Keratinocyte (primary cell): Measurements from ENCODE around the gene LARGE1. TPM values are rescaled to one million over a fixed set of nuclear protein-coding genes. Genes with fewer than 3 reads are reported as not detected.

Source experiments
- DNase-seq: peaks from one replicate; pipeline ENCODE4 v3.0.0-alpha.2; 2011; ENCODE audit warnings: low read depth, missing footprints, low spot score
- FAIRE-seq: peaks from 2 replicates; lab custom pipeline; 2011; peaks lifted over from hg19 to GRCh38; lab: Jason Lieb, UNC
- H2AFZ ChIP-seq: 2 replicates; pipeline ENCODE4 v1.6.0; 2012; ENCODE audit warnings: low read length, control low read depth, inconsistent platforms; ENCODE audit not compliant: control insufficient read depth
- H3K27ac ChIP-seq: 2 replicates; pipeline ENCODE4 v1.5.1; 2011; ENCODE audit warnings: low read length; ENCODE audit not compliant: control insufficient read depth, insufficient read depth
- H3K27me3 ChIP-seq: 3 replicates; pipeline ENCODE4 v1.6.0; 2011; ENCODE audit warnings: low read length; ENCODE audit not compliant: control insufficient read depth, insufficient read depth; ENCODE audit errors: extremely low read depth
- H3K36me3 ChIP-seq, 2 experiments: 2 replicates in 1 of 2; 3 replicates in 1 of 2; pipeline ENCODE4 v1.5.1; 2011; ENCODE audit warnings: low read length in 2 of 2, mild to moderate bottlenecking in 1 of 2; ENCODE audit not compliant: control insufficient read depth in 2 of 2, insufficient read depth in 2 of 2; ENCODE audit errors: extremely low read depth in 1 of 2
- H3K4me1 ChIP-seq: 3 replicates; pipeline ENCODE4 v1.5.1; 2011; ENCODE audit warnings: low read length; ENCODE audit not compliant: control insufficient read depth, insufficient read depth; ENCODE audit errors: extremely low read depth
- H3K4me2 ChIP-seq: 3 replicates; pipeline ENCODE4 v1.6.0; 2011; ENCODE audit warnings: low read depth, low read length; ENCODE audit not compliant: control insufficient read depth, insufficient read depth; ENCODE audit errors: extremely low read depth
- H3K4me3 ChIP-seq, 3 experiments: fragments of 200-600 bp in 1 of 3; sonication (generic) in 1 of 3; 2 replicates in 2 of 3; 3 replicates in 1 of 3; pipeline ENCODE4 v1.5.1; 2011 to 2016; ENCODE audit warnings: low read length in 3 of 3, mild to moderate bottlenecking in 3 of 3, control low read depth in 2 of 3, inconsistent platforms in 1 of 3, low read depth in 1 of 3, mixed read lengths in 1 of 3, mixed run types in 1 of 3, moderate library complexity in 1 of 3; ENCODE audit not compliant: control insufficient read depth in 2 of 3, insufficient read depth in 2 of 3; ENCODE audit errors: extremely low read depth in 1 of 3
- H3K79me2 ChIP-seq: 2 replicates; pipeline ENCODE4 v1.6.0; 2012; ENCODE audit warnings: low read length; ENCODE audit not compliant: control insufficient read depth, insufficient read depth
- H3K9ac ChIP-seq: 3 replicates; pipeline ENCODE4 v1.6.0; 2011; ENCODE audit warnings: low read length; ENCODE audit not compliant: control insufficient read depth, insufficient read depth; ENCODE audit errors: extremely low read depth
- H3K9me1 ChIP-seq: 3 replicates; pipeline ENCODE4 v1.6.0; 2011; ENCODE audit warnings: low read length; ENCODE audit not compliant: control insufficient read depth, insufficient read depth; ENCODE audit errors: extremely low read depth
- H3K9me3 ChIP-seq: 2 replicates; pipeline ENCODE4 v1.5.1; 2012; ENCODE audit warnings: low read depth, low read length; ENCODE audit not compliant: control insufficient read depth
- H4K20me1 ChIP-seq: 3 replicates; pipeline ENCODE4 v1.6.0; 2011; ENCODE audit warnings: low read length; ENCODE audit not compliant: control insufficient read depth, insufficient read depth; ENCODE audit errors: extremely low read depth
- CTCF ChIP-seq, 3 experiments: IDR thresholded peaks in 1 of 3; conservative IDR thresholded peaks in 1 of 3; optimal IDR thresholded peaks in 1 of 3; 2 replicates in 2 of 3; 3 replicates in 1 of 3; pipeline versions ENCODE3 to v1.5.1; 2011; ENCODE audit warnings: low read length in 3 of 3, mild to moderate bottlenecking in 3 of 3, moderate library complexity in 2 of 3, control low read depth in 1 of 3, inconsistent platforms in 1 of 3; ENCODE audit not compliant: insufficient read depth in 2 of 3; ENCODE audit errors: extremely low read depth in 1 of 3
- EZH2 ChIP-seq: IDR thresholded peaks from one replicate; pipeline ENCODE4 v1.6.1; 2012; ENCODE audit warnings: inconsistent platforms, mild to moderate bottlenecking, low read length, moderate library complexity
- dilution Hi-C: fragments of 300-500 bp; cut with MboI; formaldehyde crosslinking; loops from one replicate; pipeline ENCODE4 v1.7.0; 2020; ENCODE audit warnings: low sequenced_read_pairs; ENCODE audit not compliant: extremely low pct_ligation_motif_present
- polyA plus RNA-seq, 5 experiments: library from polyadenylated mRNA; depleted of rRNA in 3 of 5; stranded (reverse) in 3 of 5; stranded (forward) in 1 of 5; unstranded in 1 of 5; fragments of >200 nt; gene quantifications; 1 replicate in 1 of 5; 2 replicates in 3 of 5; 3 replicates in 1 of 5; pipeline versions ENCODE4 v1.2.1 to v1.2.3, GENCODE V29; 2011 to 2012; ENCODE audit warnings: missing spikeins in 2 of 5, low read depth in 1 of 5, low replicate concordance in 1 of 5

The LARGE1 gene
- polyA plus RNA-seq, 1 donor (not counting 4 experiments of a cell fraction or from before 2014, with no cell fraction given) = 4.5 TPM

- Histone ChIP-seq H3K4me2 (no peak overlapping the region), H3K27me3 (no peaks in the 10 kb centered on the region), H4K20me1 (no peaks in the 10 kb centered on the region), H3K9me1 (no peaks in the 10 kb centered on the region), H3K9me3 (no peaks in the 10 kb centered on the region), H3K9ac (no peak overlapping the region), H3K27ac (no peak overlapping the region), H2AFZ (no peak overlapping the region), H3K36me3 (no peaks in the 10 kb centered on the region), H3K79me2 (no peaks in the 10 kb centered on the region), H3K4me1 (peaks cover 7% of the 10 kb centered on the region), H3K4me3 (no peak overlapping the region)
- dilution Hi-C loops = no loop called here
- TF ChIP-seq CTCF (optimal IDR thresholded peaks at IDR 0.05 in 1 of 3, IDR thresholded peaks at IDR 0.05 in 1 of 3, conservative IDR thresholded peaks at IDR 0.05 in 1 of 3; ENCODE audit: extremely low read depth in 1 of 3, insufficient read depth in 2 of 3, low read length in 3 of 3) (no peak), EZH2 (no peak)
- DNase-seq (no peak), FAIRE-seq (no peak)
Measured at GRCh38 chr22:33927752-33928151, 7.5 kb upstream of the LARGE1 start.

- H4K20me1 ChIP-seq = no peaks in the 10 kb centered on the region
- dilution Hi-C loops = no loop called here
- no peak overlapping the region for H3K27ac ChIP-seq
- no peaks in the 10 kb centered on the region for H3K9me1 ChIP-seq
- H3K4me3 ChIP-seq = no peak overlapping the region
- H3K9ac ChIP-seq = no peak overlapping the region
- H3K9me3 ChIP-seq = no peaks in the 10 kb centered on the region
- H3K79me2 ChIP-seq = no peaks in the 10 kb centered on the region
- DNase-seq (no peak), FAIRE-seq (no peak)
- TF ChIP-seq EZH2 = no peak
- TF ChIP-seq CTCF (optimal IDR thresholded peaks at IDR 0.05 in 1 of 3, IDR thresholded peaks at IDR 0.05 in 1 of 3, conservative IDR thresholded peaks at IDR 0.05 in 1 of 3; ENCODE audit: extremely low read depth in 1 of 3, insufficient read depth in 2 of 3, low read length in 3 of 3) = no peak
- peaks cover 9% of the 10 kb centered on the region for H3K4me1 ChIP-seq
- H3K4me2 ChIP-seq = no peak overlapping the region
- no peaks in the 10 kb centered on the region for H3K27me3 ChIP-seq
- no peaks in the 10 kb centered on the region for H3K36me3 ChIP-seq
- H2AFZ ChIP-seq = no peak overlapping the region
Measured at GRCh38 chr22:33925194-33925593, 4.9 kb upstream of the LARGE1 start.
